GM21423 (cell line): ENCODE measurements around the gene ABHD2.
"Not testable (repeated sequence)": the region's sequence is repeated elsewhere in the genome, so short reads cannot be mapped to it uniquely, and the experiment has no call there.

Experiments used
- ATAC-seq: cut with Tn5 transposase; IDR thresholded peaks from one replicate; pipeline ENCODE4 v1.9.1; 2021; ENCODE audit warnings: mild to moderate bottlenecking, moderate library complexity; ENCODE audit not compliant: unreplicated experiment

The ABHD2 gene

DNA sequence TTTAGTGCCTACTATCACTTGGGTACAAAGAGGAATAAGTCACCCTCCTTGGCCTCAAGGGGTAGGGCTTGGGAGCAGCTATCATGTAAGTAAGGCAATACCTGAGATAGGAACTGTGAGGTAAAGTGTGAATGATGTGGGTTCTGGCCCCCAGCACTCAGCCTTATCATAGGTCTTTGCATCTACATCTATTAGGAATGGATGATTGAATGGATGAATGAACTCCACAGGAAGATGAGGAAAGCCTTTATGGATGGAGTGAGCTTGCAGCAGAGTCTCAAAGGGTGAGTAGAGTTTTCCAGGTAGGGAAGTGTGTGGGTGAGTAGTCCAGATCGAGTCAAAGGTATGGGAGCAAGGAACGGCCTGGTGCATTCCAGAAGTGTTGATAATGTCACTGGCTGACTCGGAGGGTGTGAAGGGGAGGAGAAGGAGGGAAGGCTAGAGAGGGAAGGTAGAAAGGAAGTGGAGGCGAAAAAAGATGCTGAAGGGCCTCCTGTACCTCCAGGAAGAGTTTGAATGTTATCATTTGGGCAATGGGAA, 13.1 kb upstream of the ABHD2 start:
- no peak for ATAC-seq

DNA sequence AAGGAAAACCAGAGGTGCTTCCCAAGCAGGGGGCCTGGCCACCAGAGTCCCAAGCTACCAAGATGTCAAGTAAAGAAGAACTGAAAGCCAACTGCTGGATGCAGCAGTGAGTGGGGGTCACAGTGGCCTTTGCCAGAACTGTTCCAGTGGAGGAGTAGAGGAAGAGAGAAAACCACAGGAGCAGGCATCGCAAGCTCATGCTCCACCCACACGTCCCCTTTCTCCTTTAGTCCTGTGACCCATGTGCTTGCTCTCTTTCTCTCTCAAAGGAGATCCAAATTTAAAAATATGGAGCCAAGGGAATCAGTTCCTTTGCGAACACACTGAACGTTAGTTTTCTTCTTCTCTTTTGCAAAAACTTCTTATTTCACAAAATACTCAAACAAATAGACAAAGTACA, 12.4 kb upstream of the ABHD2 start:
- no peak for ATAC-seq

DNA sequence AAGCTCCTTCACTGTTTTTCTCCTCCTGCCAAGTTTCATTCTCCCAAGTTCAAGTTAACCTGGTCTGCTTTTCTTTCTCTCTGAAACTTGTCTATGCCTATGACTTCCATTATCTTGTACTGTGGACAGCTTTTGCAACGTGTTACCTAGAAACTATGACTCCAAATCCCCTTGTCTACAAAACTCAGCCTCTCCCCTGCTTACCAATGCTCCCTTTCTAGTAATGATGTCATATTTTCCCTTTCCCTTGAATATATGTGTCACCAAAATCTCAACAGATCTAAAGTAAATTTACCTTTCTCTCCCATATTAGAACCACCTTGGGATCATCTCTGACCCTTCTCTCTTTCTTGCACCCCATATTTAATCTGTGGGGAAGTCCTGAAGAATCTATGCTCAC, 10.5 kb upstream of the ABHD2 start:
- ATAC-seq = no peak

DNA sequence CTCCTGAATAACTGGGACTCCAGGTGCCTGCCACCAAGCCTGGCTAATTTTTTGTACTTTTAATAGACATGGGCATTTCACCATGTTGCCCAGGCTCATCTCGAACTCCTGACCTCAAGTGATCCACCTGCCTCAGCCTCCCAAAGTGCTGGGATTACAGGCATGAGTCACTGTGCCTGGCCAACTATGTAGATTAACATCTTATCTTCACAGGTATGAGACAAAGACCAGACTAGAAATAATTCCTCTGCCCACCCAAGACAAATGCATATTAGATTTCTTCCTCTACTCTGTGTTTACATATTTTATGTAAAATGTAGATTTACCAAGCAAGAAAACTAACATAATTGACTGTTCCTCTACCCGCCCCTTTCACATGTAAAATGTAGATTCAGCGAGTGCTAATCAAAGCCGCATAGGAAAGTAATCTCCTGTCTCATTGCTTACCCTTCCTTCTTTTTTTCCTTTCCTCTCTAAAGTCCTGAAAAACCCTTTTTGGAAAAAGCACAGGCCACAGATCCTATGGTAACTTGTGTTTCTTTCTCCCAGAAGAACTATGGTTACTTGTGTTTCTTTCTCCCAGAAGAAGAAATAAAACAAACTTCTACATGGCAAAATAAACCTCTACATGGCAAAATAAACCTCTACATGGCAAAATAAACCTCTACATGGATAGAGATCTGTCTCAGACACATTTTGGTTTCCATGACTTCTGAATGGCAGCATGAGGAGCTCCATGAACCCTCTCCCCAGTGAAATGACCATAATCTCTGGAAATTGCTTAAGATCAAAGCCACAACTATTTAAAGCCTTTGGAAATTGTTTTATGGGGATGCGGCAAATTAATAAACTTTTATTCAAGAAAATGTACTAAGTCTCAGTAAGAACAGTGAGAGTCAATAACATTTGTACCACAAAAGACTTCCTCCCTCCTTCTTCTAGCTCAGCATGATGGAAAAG, 9.1 kb upstream of the ABHD2 start:
- ATAC-seq = no peak

DNA sequence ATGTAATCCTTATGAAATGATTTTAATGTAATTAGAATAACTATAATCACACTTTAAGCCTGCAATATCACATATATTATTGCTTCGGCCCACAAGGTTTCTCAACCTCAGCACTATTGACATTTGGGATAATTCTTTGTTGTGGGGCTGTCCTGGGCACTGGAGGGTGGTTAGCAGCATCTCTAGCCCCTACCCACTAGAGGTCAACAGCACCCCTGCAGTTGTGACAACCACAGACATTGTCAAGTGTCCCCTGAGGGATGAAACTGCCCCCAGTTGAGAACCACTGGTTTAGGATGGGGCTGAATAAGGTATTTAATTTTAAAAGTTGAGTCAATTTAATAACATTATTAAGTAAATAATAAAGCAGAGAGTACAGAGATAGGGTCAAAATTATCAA, 6.4 kb upstream of the ABHD2 start:
- ATAC-seq = no peak

DNA sequence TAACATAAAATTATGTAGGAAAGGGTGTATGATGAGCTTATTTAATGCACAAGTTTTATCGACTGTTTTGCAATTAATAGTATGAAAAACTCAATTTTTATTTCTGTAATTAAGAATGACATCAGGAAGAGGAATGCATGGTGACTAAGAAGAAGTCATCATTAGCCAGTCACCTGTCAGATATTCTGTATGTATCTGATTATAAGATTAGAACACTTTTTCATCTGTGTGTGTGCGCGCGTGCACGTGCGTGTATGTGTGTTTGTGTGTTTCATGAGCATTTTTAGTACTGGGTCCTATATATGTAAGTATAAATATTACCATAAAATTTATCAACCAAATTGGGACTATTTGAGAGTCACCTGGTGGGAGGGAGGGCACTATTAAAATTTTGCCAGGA, 5.0 kb upstream of the ABHD2 start:
- no peak for ATAC-seq

DNA sequence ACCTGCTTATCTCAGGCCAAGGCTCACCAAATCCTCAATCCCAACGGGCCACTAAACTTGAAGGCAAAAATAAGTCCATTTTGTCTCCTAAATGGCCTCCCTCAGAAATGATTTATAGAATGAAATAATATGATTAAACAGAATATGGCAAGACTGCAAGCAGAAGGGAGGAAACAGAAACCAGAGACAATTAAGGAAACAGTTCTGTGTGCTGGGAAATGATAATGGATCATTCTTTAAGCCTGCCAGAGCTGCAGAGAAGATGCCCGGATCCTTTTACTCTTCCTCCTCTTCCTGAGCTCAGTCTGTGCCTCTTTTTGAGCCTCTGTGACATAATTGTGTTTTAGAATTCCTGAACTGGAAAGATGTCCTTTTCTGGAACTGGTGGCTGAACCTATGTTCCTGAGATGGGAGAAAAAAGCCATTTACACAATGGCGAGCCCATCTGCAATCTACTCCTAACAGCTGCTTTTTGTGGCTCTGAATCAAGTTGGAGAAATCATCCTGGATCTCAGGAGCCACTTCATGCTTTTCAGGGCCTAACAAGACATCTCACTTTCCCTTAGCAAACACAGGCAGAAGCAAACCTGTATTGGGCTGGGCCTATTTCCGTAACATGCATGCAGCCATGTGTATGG, 2.8 kb upstream of the ABHD2 start:
- no peak for ATAC-seq

DNA sequence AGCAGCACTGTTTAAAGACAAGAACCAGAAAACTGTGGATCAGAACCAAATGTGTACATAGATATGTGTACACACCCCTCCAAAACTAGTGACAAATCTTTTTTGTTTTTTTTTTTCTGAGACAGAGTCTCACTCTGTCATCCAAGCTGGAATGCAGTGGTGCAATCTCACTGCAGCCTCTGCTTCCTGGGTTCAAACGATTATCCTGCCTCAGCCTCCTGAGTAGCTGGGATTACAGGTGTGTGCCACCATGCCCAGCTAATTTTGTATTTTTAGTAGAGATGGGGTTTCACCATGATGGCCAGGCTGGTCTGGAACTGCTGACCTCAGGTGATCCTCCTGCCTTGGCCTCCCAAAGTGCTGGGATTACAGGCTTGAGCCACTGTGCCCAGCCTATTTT, 2.3 kb upstream of the ABHD2 start:
- ATAC-seq = not testable (repeated sequence)

DNA sequence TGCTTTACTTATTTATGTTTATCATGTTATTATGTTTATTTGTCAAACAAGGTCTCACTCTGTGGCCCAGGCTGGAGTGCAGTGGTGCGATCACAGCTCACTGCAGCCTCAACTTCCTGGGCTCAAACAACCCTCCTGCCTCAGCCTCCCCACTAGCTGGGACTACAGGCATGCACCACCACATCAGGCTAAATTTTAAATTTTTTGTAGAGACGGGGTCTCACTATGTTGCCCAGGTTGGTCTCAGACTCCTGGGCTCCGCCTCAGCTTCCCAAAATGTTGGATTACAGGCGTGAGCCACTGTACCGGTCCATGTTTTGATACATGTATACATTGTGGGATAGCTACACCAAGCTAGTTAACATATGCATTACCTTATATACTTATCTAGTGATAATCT, 1.9 kb upstream of the ABHD2 start:
- not testable (repeated sequence) for ATAC-seq

DNA sequence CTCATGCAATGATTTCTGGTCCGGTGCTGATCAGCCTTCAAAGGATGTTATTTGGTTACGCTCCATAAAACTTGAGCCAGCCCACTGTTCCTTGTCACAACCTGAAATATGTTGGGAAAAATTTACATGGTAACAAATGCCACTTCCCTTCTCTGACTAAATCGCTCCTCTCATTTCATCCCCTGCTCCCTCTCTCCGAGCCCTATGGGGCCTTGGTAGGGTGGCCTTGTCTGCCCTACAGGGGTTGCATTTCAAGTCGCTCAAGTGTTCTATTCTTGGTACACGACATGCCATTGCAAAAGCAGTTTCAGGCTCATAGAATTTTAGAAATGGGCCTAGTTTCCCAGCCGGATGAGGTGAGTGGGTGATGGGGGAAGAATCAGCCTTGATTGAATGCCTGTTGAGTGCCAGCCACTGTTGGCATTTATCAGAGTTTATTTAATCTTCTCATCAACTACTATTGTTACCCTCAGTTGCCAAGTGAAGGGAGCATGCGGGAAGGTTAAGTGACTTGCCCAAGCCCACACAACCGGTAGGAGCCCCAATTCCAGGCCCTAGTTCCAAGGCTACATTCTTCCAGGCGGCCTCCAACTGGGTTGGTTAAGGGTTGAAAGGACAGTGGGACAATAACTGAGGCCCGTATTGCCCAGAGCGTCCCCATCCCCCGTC, 961 bp upstream of the ABHD2 start:
- ATAC-seq = no peak

DNA sequence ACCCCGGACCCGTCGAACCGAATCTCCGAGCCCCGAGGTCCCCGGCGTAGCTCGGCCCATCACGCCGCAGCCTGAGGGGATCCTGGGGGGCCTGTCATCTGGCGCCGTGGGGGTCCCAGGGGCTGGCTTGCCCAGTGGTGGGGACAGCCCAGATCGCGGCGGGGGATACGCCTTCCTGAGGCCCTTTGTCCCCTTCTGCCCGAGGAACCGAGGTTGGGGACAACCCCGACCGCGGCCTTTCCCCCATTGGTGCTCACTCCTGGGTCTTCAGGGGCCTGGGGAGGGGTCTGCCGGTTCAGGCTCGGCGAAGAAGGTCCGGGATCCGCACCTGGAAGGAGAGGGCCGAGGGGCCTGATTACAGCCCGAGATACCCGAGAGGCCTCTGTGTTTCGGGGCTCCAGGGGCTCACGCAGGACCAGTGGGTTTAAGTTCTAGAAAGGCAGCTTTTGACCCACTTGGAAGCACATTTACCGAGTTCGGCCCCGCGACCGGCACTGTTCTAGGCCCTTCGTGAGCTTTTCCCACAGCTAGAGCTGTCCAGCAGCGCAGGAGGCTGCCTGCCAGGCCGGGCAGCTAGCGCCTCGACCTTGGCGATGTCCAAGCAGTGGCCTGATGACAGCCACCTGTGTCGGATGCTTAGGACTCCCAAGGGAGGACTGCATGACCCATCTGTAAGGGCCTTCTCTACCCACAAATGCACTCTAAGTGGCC, 504 bp downstream of the ABHD2 start:
- ATAC-seq = no peak

DNA sequence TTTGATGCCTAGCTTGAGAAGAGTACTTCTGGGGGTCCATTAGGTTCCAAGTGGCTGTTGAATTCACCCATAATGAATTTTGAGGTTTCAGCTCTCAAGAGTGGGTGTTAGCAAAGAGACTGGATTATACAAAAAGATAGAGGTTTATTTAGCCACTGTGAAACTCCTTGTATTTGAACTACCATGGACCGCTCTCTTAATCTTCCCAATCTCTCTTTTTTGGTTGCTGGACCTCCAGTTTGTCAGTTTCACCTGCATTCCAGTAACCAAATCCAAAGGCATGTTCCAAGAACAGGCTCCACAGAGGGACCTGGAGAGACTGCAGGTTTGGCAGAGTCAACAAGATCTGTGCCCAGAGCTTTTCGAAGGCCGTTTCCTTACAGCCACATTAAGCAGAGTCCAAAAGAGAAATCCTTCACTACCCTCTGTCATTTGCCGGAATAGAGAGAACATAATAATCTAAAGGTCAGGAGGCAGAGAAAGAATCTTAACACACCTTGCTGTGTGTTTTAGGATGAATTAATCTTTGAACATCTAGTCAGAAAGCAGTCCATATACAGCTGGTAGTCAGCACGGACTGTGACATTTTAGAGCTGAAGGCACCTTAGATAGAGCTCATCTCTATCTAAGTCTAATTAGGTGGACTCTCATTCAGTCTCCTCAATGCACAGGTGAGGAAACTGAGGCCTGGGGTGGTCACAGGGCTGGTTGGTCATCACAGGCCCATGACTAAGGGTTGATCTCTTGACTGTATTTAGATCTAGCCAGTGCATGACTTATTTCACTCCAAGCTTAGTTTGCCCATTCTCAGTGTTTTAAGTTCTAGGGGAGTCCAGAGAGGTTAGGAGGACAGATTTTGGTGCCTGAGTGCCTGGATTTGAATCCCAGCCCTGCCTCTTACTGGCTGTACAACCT, 1.3 kb downstream of the ABHD2 start:
- no peak for ATAC-seq

DNA sequence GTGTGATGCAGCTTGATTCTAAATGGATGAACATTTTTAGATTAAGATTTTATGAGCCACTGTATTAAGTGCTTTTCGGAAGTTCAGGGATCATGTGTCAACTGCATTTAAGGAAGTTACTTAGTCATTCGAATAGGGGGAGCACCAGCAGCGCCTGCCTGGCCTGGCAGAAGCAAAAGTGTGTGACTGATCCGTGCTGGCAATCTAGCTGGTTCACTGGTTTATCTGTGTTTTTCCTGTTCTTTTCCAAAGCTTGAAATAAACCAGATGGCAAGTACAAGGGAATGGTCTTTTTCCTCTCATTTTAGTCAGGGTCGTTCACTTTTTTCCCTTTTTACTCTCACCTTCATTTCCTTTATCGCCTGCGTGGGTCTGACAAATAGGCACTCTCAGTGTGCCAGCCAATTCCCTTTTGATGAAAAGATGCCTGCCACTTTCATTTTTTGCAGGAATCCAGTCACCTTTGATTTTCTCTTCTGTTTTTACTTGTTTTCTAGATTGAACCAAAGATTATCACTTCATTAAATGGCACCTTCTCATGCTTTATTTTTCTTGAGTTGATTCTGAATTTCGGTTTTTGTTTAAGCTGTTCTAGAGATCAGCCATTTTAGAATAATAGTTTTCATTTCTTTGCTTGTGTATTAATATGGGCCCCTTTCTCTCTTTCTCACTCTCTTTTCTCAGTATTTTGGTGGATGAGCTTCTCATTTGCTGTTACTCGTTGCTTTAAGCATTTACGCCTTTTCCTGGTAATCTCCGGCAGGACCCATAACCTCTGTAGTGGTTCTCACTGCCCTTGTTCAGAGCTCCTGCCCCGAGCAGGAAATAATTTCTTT, 2.8 kb downstream of the ABHD2 start:
- ATAC-seq = peak; percentile 16

DNA sequence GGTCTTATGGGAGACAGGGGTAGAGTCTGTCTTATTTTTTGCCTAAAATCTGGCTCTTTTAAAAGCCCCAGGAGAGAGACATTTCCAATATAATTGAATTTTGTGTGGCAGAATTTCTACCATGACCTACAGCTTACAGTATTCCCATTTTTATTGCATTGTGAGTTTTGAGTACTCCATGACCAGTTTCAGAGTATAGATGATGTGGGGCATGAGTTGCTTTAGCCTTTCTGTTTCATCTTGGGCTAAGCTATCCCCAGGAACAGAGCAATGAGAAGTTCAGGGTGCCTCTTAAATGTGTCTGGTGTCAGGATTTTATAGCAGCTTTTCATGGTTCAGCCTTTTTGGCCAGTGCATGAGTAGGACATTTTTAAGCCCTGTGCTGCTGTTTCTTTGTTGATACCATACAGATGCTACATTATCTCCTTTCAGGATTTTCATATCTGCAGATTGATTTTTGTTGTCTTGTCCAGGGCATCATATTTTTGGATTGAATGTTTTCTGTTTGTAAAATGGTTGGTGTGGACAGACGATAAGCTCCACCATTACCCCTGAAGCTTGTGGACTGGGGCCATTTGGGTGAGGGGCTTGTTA, 3.5 kb downstream of the ABHD2 start:
- no peak for ATAC-seq

DNA sequence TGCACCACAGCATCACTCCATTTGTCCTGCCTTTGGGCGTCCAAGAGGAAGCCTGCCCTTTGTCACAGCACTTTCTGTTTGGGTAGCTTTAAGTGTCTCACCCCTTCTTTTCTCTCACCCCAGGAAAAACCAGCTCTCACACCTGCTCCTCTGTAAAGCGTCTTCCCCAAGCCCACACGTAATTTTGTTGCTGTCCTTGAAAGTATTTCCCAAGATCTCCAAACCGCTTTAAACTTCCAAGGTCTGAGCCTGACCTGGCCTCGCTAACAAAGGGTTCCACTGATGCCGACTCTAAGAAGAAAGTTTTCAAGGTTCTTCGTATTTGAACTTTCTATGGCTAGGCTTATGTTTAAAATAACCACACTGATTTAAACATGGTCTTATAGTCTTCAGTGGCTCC, 5.3 kb downstream of the ABHD2 start:
- no peak for ATAC-seq

DNA sequence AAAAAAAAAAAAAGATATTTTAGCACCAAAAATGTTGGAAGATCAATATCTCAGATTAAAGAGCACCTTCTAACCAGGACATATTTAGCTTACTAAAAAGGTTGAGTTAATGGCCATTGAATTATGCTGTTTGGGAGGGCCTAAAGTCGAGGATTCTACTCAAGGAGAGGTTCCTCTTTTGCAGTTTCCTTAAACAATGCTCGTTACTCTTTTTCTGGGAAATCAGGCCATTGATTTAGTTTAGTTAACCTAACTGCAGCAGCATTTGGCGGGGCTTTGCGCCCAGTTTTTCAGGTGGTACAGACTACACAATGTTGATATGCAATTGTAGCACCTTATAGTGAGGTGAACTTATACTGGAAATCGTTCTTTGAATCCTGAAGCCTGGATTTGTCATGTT, 6.8 kb downstream of the ABHD2 start:
- ATAC-seq = no peak

DNA sequence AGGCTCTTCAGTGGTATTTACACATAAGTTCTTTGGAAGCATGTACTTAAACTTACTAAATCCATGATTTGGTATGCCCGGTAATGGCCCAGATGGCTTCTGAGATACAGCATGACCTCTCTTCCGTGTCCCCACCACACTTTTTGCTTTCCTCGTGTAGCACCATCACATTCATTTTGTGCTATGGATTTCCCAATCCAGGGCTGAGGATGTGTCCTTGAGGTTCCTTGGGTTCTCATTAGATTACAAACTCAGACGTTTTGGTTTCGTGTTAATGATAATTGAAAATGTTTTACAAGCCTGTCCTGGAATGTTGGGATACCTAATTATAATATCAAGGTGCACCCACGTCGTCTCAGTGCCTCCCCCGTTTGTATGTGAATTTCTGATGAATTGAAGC, 7.3 kb downstream of the ABHD2 start:
- no peak for ATAC-seq

DNA sequence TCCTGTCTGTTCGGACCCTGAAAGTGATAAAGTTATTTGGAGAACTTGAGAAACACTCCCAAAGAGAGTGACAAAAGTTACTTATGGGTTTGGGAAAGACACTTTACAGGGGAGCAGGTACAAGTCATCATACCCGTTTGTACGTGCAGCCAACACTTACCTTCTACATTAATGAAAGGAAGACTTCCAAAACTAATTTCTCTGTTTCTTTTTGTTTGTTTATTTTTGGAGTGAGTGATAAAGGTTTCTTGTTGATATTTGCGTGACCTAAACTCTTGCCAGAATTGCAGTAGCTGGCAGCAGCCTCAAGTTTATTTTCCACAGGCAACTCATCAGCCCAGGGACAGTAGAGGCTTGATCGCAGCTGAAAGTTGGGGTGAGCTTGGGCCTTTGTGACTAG, 8.4 kb downstream of the ABHD2 start:
- ATAC-seq = no peak

DNA sequence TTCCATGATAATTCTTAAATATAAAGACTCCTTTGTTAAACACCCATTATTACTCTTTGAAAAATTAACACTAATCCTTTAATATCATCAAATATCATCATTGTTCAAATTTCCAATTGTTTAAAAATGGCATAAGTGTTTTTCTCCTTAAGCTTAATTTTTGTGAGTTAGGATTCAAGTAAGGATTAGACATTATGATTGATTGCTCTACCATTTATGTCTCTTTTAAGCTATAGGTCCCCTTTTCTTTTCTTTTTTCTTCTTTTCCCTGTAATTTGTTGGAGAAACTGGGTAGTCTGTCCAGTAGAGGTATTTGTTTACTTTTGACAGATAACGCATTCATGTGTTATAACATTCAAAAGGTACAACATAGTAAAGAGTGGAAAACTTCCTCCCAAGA, 9.1 kb downstream of the ABHD2 start:
- ATAC-seq = no peak
